ENCODE data around the gene CD160.

CD160 gene

GRCh38 chr1:145729196-145729595 is 9.9 kb downstream of the CD160 start:
- H3K4me3 ChIP-seq (ENCODE audit: low read depth, low read length) = no peak overlapping the region
- no peak for TF ChIP-seq CTCF (IDR thresholded peaks at IDR 0.05; ENCODE audit: borderline replicate concordance, insufficient read depth, low read depth, low read length)

GRCh38 chr1:145729666-145730436 is 10.6 kb downstream of the CD160 start:
- no peak for TF ChIP-seq CTCF (IDR thresholded peaks at IDR 0.05; ENCODE audit: borderline replicate concordance, insufficient read depth, low read depth, low read length)

DNA sequence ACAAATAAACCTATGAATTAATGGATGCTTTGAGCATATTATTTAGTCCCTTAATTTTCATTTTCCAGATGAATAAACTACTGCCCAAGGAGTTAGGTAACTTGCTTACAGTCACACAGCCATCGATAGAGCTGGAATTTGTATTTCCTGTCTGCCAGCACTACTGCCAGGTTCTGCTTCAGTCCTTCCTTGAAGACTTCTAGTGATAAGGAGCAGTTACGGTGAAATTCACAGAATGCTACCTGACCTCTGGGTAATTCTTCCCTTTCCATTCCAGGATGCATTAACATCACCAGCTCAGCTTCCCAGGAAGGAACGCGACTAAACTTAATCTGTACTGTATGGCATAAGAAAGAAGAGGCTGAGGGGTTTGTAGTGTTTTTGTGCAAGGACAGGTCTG is 11.2 kb downstream of the CD160 start:
- TF ChIP-seq CTCF (IDR thresholded peaks at IDR 0.05; ENCODE audit: borderline replicate concordance, insufficient read depth, low read depth, low read length) = no peak
- no peak overlapping the region for H3K4me3 ChIP-seq (ENCODE audit: low read depth, low read length)

More at GRCh38 chr1:145729666-145730436, 10.6 kb downstream of the CD160 start:
- H3K4me3 ChIP-seq (ENCODE audit: low read depth, low read length) = no peak overlapping the region

GRCh38 chr1:145730900-145731299 is 11.6 kb downstream of the CD160 start:
- H3K4me3 ChIP-seq (ENCODE audit: low read depth, low read length) = no peak overlapping the region
- no peak for TF ChIP-seq CTCF (IDR thresholded peaks at IDR 0.05; ENCODE audit: borderline replicate concordance, insufficient read depth, low read depth, low read length)

DNA sequence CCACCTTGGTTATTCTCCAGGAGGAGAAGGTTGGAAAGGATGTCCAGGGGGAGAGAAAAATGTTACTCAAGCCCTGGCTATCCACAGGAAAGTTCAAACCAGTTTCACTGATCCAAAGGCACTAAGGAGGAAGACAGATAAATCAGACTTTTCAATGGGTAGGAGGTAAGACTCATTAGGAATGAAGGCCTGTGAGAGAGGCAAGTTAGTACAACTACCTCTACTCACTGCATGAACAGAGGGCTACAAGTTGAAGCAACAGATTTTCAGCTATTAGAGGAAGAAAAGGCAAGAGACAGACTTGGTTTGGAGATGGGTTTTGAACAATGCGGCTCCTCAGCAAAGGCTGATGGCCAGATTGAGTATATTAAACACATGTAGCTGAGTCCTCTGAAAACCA is 16.9 kb downstream of the CD160 start:
- TF ChIP-seq CTCF (IDR thresholded peaks at IDR 0.05; ENCODE audit: borderline replicate concordance, insufficient read depth, low read depth, low read length) = no peak
- H3K4me3 ChIP-seq (ENCODE audit: low read depth, low read length) = no peak overlapping the region

DNA sequence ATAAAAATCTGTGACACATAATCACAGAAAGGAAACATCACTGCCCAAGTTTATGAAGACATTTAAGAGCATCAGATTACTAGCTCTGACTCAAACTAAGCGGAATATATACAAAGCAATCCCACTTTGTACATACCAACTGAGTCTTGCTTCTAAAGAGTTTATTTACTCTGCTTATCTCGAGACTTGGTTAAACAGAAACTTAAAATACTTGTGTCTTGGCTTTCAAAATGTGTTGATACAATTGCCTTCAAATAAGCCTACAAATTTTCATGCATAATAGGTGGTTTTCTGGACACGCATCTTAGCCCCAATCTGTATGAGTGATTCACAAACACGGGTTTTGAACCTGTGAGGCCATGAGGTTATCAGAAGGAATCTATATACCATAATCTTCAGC is 21.0 kb downstream of the CD160 start:
- no peak for TF ChIP-seq CTCF (IDR thresholded peaks at IDR 0.05; ENCODE audit: borderline replicate concordance, insufficient read depth, low read depth, low read length)
- no peak overlapping the region for H3K4me3 ChIP-seq (ENCODE audit: low read depth, low read length)
